Hematopoietic multipotent progenitor cell (in vitro differentiated cells): ENCODE results near the gene SNRNP25. TPM values are rescaled to one million over a fixed set of nuclear protein-coding genes. Genes with fewer than 3 reads are reported as not detected.

Experiments used
- DNase-seq, 3 donors: peaks; one replicate each; pipeline ENCODE4 v3.0.0-alpha.2; 2011 to 2015; ENCODE audit warnings: low read depth in 2 of 3, low spot score in 2 of 3
- total RNA-seq: library from RNA; depleted of rRNA; stranded (reverse); fragments of >200 nt; gene quantifications from one replicate; pipeline ENCODE4 v1.2.3, GENCODE V29; 2012

Gene SNRNP25
- total RNA-seq, 1 donor: 12.4 TPM

DNA sequence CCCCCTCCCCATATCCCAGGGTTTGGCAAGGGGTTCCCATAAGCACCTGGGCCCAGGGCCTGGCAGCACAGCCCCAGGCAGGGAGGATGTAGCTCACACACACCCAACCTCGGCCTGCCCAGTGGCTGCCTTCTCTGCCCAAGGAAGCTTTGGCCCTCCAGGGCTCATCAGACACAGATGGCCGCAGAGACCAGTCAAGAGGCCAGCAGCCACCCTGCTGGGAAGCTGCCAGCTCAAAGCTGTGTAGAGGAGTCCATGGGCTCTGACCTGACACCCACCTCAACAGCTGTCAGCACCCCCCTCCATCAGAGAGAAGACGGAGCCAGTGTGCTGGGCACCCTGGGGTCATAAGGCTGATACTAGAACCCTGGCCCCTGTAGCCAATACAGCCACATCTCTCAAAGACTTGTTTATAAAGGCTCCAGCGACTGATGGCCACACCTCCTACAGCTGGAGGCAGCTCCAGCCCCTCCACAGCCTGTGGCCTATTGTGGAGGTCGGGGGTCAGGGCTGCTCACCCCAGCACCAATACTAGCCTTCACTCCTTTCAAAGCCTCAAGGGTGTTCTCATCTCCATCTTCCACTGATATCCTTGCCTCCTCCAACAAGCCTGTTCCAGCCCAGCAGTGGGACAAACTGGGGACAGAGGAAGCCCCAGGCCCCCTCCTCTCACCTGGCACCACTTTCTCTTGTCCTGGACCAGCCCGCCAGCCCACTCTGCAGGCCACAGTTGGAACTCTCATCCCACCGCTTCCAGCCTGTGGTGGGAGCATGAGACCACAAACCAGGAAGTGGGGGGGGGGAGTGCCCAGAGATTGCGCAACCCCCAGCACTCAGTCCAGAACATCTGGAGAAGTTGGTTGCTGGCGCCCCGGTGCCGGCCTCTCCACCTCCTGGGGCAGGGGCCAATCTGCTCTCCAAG is 22.2 kb downstream of the SNRNP25 start:
- DNase-seq: peak in 2 of 3 donors; percentile 80 to 91

DNA sequence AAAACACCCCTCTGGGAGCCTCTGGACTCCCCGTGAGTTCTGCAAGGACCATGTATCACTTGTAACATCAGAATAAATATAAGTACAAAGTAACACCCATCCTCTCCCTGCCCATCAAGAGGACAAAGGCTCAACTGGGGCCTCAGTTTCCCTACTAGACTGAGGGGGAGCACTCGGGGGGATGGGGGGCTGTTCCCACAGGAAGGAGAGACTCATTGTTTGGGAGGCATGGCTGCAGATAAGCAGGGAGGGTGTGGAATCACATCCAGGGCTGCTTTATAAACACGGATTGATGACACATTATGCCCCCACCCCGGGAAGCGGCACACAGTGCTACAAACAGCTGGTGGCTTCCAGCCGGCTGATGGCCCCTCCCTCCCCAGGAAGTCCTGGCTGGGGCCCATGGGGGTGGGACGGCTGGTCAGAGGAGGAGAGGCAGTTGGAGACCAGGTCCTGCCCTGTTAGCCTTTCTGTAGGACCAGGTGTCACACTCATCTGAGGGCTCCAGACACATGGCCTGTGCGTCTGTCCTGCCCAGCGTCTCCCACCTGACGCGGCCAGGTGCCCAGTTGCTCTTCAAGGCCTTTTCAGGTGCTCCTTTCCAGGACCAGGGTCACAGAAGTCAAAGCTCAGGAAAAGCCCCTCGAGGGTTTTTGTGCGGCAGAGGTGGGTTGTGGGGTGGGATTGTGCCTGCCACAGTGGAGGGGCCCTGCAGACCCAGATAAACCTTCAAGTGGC is 23.1 kb downstream of the SNRNP25 start:
- DNase-seq: no peak

DNA sequence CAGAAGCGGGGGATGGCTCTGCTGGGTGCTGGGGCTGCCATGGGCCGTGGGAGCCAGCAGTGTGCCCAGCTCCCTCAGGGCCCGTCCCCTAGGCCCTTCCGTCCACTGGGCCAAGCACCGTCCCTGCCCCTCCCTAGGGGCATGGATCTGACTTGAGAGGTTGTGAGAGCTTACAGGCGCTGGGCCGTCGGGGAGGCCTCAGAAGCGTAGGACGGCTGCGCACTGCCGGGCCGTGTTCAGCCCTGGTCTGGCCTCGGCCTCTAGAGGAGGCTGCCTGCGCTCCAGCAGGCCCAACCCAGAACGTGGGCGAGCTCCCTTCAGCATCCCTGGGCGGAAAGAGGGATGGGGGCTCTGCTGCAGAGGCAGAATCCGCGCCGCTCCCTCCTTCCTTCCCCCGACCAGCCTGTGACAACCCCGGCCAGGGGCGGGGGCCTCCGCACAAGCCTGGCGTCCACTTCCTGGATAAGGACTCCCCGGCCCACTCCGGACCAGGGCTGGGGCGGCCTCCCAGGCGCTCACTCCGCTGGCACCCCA is 23.7 kb downstream of the SNRNP25 start:
- DNase-seq: peak in 1 of 3 donors; percentile 40

DNA sequence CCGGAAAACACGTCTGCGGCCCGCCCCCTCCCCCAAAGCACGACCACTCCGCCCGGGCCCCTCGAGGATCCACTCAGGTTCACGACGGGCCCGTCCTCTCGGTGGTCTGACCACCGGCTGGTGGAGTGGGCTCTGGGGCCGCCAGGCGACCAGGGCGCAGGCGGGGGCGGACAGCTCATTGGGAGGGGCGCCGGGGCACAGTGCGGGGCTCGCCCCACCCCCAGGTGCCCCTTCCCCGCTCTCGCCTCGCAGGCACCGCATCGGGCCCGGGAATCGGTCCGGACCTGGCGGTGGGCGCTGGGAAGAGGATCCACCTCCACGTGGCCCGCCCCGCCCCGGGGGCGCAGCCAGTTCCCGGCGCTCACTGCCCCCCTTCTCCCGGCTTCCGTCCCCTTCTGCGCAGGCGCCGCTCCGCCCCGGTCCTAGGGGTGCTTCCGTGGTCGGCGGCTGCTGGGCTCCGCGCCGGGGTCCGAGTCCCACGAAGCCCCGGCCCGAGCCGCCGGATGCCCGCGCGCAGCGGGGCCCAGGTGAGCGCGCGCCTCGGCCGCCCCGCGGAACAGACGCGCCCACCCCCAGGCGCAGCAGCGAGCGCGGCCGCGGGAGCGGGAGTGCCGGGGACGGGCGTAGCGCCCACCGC is 24.3 kb downstream of the SNRNP25 start, which contains the start of gene MPG:
Gene MPG, plus strand, starts transcription at position 419 of the 637 bp plus-strand sequence. Its CDS starts 85 bp downstream, at position 504.
- DNase-seq: peak in 2 of 3 donors; percentile 46 to 71

DNA sequence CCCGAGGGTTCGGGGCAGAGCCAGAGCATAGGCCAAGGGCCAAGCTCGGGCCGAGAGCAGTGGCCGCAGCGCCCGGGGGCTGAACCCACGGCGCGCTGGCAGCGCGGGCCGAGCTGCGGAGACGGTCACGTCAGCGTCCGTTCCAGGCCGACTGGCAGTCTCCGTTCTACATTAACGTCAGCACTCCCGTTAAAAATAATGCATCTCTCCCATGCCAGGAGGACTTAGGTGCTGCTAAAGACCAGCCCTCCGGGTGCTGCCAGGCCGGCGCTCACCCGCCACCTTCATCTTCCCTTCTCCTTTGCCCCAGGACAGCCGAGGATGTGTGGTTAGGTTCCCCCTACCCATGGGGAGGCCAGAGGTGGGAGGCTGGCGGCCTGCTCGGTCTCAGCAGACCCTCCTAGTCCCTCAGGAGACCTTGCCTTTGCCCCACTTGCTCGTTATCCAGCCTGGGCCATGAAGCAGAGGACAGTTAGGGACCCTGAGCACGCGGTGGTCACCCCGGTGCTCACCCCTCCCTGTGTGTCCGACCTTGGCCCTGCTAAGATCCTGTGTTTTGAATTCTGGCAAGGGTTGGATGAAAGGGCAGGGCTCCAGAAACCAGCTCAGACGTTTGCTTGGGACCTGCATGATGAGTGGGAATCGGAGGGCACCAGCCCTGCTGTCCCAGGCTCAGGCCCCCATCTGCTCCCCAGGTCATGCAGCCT is 25.0 kb downstream of the SNRNP25 start:
- DNase-seq: no peak

DNA sequence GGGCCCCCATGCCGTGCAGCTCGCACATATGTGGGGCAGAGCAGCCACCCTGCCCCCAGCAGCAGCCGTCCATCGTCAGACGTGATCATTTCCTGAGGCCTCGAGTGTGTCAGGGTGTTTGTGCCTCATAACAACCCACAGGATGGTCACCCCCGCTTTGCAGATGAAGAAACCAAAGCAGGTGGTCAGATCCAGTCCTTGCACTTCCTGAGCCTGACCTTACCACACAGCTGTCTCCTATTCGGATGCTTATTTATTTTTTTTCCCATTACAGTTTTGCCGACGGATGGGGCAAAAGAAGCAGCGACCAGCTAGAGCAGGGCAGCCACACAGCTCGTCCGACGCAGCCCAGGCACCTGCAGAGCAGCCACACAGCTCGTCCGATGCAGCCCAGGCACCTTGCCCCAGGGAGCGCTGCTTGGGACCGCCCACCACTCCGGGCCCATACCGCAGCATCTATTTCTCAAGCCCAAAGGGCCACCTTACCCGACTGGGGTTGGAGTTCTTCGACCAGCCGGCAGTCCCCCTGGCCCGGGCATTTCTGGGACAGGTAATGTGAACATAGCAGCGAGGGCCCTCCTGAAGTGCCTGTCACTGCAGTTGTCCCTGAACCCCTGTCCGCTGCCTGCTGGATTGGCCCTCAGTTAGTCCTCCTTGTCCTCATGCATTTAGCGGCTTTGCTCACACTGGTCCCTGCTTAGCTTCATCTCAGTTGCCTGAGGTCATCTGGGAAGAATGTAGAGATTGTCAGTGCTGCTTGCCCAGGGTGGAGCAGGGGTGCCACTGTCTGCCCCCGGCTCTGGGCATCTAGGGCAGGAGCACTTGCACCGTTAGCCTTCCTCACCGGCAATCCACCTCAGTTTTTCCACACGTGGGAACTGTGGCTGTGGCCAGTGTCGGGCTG is 25.8 kb downstream of the SNRNP25 start:
- DNase-seq: no peak

DNA sequence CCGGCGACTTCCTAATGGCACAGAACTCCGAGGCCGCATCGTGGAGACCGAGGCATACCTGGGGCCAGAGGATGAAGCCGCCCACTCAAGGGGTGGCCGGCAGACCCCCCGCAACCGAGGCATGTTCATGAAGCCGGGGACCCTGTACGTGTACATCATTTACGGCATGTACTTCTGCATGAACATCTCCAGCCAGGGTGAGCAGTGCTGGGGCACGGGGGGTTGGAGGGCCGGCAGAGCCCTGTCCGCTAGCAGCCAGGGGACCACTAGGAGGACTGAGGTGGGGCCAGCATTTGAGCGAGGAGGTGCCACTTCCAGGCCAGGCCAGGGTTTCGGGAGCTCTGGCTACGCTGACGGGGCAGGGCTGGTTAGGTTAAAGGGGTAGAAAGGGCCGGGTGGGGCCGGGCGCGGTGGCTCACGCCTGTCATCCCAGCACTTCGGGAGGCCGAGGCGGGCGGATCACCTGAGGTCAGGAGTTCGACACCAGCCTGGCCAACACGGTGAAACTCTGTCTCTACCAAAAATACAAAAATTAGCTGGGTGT is 29.5 kb downstream of the SNRNP25 start:
- DNase-seq: no peak

DNA sequence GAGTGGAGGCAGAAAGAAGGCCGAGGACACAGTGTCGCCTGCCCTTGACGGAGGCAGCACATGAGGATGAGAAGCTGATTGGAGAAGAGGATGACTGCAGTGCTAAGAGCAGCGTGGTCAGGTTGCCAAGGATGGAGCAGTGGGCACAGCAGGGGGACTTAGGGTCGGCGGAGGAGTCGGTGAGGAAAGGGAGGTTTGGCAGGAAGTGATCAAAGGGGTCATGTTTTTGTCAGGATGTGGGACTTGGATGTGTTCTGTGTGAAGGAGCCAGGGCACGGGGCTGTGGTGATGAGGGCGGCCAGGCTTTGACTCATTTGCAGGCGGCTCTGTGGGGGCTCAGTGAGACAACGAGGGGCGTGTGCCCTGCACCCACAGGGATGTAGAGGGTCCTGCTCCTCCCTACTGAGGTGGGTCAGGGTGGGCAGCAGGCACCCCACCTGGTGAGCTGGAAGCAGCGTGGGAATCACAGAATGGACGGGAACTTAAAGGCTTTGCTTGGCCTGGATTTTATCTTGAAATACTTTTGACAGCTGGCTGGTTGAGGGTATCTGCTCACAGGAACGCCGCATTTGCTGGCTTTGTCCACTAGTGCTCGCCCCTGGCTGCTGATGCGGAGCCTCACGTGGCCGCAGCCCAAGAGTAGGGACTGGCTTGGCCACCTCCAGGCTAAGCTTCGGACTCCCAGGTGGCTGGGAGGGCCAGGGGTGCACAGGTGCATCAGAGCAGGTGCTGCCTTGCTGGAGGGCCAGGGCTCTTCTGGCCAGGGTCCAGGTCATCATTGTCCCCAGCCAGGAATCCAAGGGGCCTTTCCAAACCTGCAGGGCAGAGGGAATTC is 30.4 kb downstream of the SNRNP25 start:
- peak in 1 of 3 donors; percentile 23 for DNase-seq

DNA sequence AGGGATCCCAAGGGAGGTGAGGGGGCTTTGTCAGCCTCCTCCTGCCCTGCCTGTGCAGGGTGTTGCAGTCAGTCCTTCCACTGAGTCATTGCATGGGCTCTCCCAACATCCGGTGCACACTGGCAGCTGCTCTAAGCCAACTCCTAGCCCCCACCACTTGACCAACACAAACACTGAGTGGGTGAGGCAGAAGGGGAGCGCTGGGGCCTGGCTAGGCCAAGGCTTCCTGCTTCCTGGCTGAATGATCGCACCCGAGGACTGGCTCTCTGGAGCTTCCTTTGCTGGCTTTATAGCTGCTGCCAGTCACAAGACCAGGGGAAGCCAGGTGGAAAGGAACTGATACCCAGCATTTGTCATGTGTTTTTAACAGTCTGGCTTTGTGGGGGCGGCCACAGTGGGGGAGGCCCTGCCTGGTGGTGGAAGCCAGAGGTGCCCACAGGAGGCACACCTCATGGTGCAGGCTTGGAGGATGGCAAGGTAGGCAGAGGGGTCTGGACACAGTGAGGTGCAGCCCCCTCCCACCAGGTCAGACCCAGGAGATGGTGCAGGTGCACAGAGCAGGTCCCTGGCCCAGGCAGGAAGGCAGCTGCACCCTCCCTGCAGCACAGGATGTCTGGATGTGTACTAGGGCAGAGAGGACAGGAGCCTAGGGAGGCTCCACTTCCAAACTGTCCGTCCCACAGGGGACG is 31.2 kb downstream of the SNRNP25 start:
- DNase-seq: peak in 2 of 3 donors; percentile 91 to 93

DNA sequence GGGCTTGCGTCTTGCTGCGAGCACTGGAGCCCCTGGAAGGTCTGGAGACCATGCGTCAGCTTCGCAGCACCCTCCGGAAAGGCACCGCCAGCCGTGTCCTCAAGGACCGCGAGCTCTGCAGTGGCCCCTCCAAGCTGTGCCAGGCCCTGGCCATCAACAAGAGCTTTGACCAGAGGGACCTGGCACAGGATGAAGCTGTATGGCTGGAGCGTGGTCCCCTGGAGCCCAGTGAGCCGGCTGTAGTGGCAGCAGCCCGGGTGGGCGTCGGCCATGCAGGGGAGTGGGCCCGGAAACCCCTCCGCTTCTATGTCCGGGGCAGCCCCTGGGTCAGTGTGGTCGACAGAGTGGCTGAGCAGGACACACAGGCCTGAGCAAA is 31.8 kb downstream of the SNRNP25 start:
- no peak for DNase-seq

DNA sequence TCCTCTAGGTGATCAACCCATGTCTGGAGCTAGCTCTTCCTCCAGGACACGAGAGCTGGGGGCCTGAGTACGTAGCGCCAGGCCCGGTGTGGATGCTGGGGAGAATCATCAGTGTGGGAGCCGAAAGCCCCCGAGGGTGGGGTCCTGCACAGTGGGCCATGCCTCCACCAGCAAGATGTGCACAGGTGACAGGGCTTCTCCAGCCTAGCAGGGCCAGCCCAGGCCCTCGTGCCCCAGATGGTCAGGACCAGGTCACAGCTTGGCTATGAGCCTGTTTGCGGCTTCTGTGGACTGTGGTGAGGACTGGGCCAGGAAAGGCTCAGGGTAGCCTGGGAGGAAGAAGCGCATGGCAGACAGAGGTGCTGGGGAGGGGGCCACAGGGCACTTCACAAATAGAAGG is 32.2 kb downstream of the SNRNP25 start:
- DNase-seq: no peak

DNA sequence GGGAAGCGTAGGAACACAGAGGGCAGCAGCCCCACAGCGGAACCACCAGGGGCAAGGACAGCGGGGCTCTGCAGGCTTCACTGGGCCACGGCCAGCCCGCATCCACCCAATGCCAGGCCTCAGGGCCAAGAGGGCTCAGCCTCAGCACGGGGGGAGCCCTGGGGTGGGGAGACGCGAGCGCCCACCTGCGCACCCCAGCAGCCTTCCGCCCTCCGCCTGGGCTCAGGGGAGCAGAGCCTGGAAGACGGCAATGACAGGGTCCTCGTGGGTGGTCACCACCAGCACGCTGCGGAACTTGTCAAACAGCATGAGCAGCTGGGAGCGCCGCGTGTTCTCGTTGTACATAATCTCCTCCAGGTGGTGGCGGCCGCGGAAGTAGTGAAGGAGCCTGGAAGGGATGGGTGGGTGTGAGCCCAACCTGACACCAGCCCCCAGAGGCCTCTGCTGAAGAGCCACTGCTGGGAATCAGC is 32.9 kb downstream of the SNRNP25 start:
- DNase-seq: no peak

DNA sequence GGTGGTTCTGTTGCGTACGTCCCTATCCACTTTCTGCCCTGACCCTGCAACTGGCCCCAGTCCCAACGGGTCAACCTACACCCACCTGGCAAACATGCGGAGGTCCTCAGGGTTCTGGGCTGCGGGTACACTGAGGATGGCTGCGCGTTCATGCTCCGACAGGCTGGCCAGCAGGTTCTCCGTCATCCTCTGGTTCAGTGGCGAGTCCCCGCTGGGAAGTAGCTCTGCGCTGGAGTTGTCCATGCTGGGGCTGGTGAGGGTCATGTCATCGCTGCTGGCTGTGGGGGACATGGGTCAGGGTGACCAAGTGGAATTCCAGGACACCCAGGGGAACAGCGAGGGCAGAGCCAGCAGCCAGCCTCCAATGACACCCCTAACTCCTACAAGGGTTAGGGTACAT is 35.0 kb downstream of the SNRNP25 start:
- DNase-seq: no peak

DNA sequence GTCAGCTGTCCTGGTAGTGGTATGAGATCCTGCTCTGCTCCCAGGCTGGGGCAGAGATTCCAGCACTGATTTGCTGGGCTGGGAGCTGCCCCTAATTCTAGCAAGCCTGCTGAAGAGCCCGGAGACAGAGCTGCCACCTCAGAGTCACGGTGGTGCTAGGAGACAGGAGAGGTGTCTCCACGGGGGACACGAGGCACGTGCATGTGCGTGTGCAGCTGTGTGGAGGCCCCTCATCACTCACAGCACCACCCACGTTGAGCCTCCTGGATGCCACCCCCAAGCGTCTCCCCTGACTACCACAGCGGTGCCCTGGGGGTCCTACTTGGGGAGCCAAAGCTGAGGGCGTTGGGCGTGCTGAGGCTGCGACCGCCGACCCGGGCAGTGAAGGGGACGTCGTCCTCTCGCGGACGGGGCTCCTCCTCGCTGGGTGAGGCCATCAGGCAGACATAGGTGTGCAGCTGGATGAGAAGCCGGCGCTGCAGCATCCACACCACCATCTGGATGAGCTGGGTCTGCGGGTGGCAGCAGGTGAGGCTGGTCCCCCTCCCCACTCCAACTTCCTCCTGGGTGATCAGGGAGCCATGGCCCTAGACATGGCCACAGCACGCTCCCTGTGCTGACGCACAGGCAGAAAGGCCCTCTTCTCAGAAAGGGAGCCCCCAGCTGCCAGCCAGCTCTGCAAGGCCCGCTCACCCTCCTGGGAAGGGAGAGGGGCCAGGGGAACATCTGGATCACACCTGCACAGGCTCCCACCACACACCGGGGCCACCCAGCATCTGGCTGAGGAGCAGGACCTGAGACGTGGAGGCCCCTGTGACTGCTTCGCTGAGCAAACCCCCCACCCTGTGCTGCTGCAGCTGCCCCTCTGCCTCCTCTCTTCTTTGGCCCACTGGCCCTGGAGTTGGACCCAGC is 36.0 kb downstream of the SNRNP25 start:
- DNase-seq: no peak

DNA sequence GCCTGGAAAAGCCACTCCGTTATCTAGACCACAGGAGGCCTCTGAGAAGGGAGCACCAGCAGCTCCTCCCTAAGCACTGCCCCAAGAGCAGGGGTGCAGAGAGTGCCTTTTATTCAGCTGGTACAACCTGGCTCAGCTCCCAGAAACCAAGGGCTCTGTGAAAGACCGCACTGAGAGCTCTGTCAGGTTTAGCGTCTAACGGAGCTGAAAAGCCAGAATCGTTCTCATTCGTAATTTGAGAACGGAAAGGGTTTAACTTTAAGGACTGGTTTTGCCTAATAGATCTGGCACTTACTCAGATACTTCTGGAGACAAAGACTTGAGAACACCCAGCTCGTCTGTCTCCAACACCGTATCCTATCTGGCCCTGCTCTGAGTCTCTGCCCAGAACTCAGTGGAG is 37.9 kb downstream of the SNRNP25 start:
- DNase-seq: peak in 1 of 3 donors; percentile 69
